Placental pericyte (primary cell): ENCODE data around the gene TRIM16. TPM values are rescaled to one million over a fixed set of nuclear protein-coding genes. Genes with fewer than 3 reads are reported as not detected.

Experiments
- small RNA-seq: library from RNA; depleted of rRNA; stranded (forward); fragments of <200 nt; gene quantifications from one replicate; pipeline ENCODE3, GENCODE V24; 2012; ENCODE audit warnings: low replicate concordance
- total RNA-seq: library from RNA; depleted of rRNA; stranded (reverse); fragments of >200 nt; gene quantifications from 2 replicates; pipeline ENCODE4 v1.2.3, GENCODE V29; 2012

TRIM16 gene
- 53.4 and 62.4 TPM in 2 replicates for total RNA-seq

GRCh38 chr17:15683824-15684478 lies at the start of gene TRIM16:
TSS of gene TRIM16 (minus strand) at chr17:15684311. CDS start at chr17:15651609, 32,702 bp downstream.

GRCh38 chr17:15731900-15732299 lies 47.8 kb upstream of the TRIM16 start, which contains the start of gene TBC1D26:
TSS of gene TBC1D26 (plus strand) at chr17:15732283. CDS start at chr17:15735349, 3,066 bp downstream.

GRCh38 chr17:15699413-15699924 lies 15.4 kb upstream of the TRIM16 start, which contains the start of gene ZNF286A:
TSS of gene ZNF286A (plus strand) at chr17:15699752. CDS start at chr17:15700330, 578 bp downstream.

GRCh38 chr17:15619331-15620058 lies 64.6 kb downstream of the TRIM16 start, which contains the start of gene FBXW10B:
TSS of gene FBXW10B (minus strand) at chr17:15619704. CDS start at chr17:15619512, 192 bp downstream.

Small RNA genes lying within 50 kb of the gene (small RNA-seq; reads per million reads assigned to genes)
- gene AC005838.1 (not detected), gene ZNF29P (not detected)

Other genes starting within 250 kb of the TRIM16 start
- 1.7 and 4.8 TPM in 2 replicates for gene CDRT4, start 216.7 kb downstream of the TRIM16 start, total RNA-seq
- 20.5 and 46.8 TPM in 2 replicates for gene TVP23C, start 120.8 kb downstream of the TRIM16 start, total RNA-seq
- 0.57 and 0.66 TPM in 2 replicates for gene FBXW10B, start 64.6 kb downstream of the TRIM16 start, total RNA-seq
- gene ZNF286A, start 15.4 kb upstream of the TRIM16 start, total RNA-seq = 30.4 and 35.7 TPM in 2 replicates
- not detected in 2 replicates for gene TBC1D26, start 48.0 kb upstream of the TRIM16 start, total RNA-seq